Measurements from ENCODE around the gene PIK3R2.

DNA sequence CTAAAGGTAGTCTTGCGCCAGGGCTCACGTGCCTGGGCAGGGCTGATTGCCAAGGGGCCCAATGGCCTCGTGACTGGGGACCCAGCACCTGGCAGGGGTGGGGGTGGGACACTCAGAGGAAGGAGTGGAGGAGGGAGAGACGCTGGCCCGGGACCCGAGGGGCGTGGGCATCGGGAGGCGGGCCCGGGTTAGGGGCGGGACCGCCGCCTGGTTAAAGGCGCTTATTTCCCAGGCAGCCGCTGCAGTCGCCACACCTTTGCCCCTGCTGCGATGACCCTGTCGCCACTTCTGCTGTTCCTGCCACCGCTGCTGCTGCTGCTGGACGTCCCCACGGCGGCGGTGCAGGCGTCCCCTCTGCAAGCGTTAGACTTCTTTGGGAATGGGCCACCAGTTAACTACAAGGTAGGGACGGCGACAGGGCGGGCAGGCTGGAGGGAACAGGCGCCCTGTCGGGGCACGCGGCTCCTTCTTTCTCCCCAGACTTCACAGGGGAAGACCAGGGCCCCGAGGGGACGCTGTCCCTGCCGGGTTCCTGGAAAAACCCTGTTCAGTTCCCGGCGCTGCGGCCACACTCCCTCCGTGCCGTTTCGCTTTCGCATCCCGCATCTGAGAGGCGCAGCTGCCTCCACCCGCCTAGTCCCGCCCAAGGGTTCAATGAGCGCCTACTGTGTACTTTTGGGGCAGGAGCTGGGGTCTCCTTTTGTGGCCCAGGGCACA lies 20.8 kb downstream of the PIK3R2 start, which contains the start of gene IFI30:
- TF ChIP-seq POLR2A (IDR thresholded peaks at IDR 0.05): peak; percentile 85
- TF ChIP-seq, protein P1, sequence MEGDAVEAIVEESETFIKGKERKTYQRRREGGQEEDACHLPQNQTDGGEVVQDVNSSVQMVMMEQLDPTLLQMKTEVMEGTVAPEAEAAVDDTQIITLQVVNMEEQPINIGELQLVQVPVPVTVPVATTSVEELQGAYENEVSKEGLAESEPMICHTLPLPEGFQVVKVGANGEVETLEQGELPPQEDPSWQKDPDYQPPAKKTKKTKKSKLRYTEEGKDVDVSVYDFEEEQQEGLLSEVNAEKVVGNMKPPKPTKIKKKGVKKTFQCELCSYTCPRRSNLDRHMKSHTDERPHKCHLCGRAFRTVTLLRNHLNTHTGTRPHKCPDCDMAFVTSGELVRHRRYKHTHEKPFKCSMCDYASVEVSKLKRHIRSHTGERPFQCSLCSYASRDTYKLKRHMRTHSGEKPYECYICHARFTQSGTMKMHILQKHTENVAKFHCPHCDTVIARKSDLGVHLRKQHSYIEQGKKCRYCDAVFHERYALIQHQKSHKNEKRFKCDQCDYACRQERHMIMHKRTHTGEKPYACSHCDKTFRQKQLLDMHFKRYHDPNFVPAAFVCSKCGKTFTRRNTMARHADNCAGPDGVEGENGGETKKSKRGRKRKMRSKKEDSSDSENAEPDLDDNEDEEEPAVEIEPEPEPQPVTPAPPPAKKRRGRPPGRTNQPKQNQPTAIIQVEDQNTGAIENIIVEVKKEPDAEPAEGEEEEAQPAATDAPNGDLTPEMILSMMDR (IDR thresholded peaks at IDR 0.05): no peak

Data from transverse colon (tissue), 3 donors.